Keratinocyte (primary cell): ENCODE measurements around the gene RNF150. TPM values are rescaled to one million over a fixed set of nuclear protein-coding genes. Genes with fewer than 3 reads are reported as not detected.

Source experiments
- DNase-seq: peaks from one replicate; pipeline ENCODE4 v3.0.0-alpha.2; 2011; ENCODE audit warnings: low read depth, missing footprints, low spot score
- FAIRE-seq: peaks from 2 replicates; lab custom pipeline; 2011; peaks lifted over from hg19 to GRCh38; lab: Jason Lieb, UNC
- H2AFZ ChIP-seq: 2 replicates; pipeline ENCODE4 v1.6.0; 2012; ENCODE audit warnings: low read length, control low read depth, inconsistent platforms; ENCODE audit not compliant: control insufficient read depth
- H3K27ac ChIP-seq: 2 replicates; pipeline ENCODE4 v1.5.1; 2011; ENCODE audit warnings: low read length; ENCODE audit not compliant: control insufficient read depth, insufficient read depth
- H3K27me3 ChIP-seq: 3 replicates; pipeline ENCODE4 v1.6.0; 2011; ENCODE audit warnings: low read length; ENCODE audit not compliant: control insufficient read depth, insufficient read depth; ENCODE audit errors: extremely low read depth
- H3K36me3 ChIP-seq, 2 experiments: 2 replicates in 1 of 2; 3 replicates in 1 of 2; pipeline ENCODE4 v1.5.1; 2011; ENCODE audit warnings: low read length in 2 of 2, mild to moderate bottlenecking in 1 of 2; ENCODE audit not compliant: control insufficient read depth in 2 of 2, insufficient read depth in 2 of 2; ENCODE audit errors: extremely low read depth in 1 of 2
- H3K4me1 ChIP-seq: 3 replicates; pipeline ENCODE4 v1.5.1; 2011; ENCODE audit warnings: low read length; ENCODE audit not compliant: control insufficient read depth, insufficient read depth; ENCODE audit errors: extremely low read depth
- H3K4me2 ChIP-seq: 3 replicates; pipeline ENCODE4 v1.6.0; 2011; ENCODE audit warnings: low read depth, low read length; ENCODE audit not compliant: control insufficient read depth, insufficient read depth; ENCODE audit errors: extremely low read depth
- H3K4me3 ChIP-seq, 3 experiments: fragments of 200-600 bp in 1 of 3; sonication (generic) in 1 of 3; 2 replicates in 2 of 3; 3 replicates in 1 of 3; pipeline ENCODE4 v1.5.1; 2011 to 2016; ENCODE audit warnings: low read length in 3 of 3, mild to moderate bottlenecking in 3 of 3, control low read depth in 2 of 3, inconsistent platforms in 1 of 3, low read depth in 1 of 3, mixed read lengths in 1 of 3, mixed run types in 1 of 3, moderate library complexity in 1 of 3; ENCODE audit not compliant: control insufficient read depth in 2 of 3, insufficient read depth in 2 of 3; ENCODE audit errors: extremely low read depth in 1 of 3
- H3K79me2 ChIP-seq: 2 replicates; pipeline ENCODE4 v1.6.0; 2012; ENCODE audit warnings: low read length; ENCODE audit not compliant: control insufficient read depth, insufficient read depth
- H3K9ac ChIP-seq: 3 replicates; pipeline ENCODE4 v1.6.0; 2011; ENCODE audit warnings: low read length; ENCODE audit not compliant: control insufficient read depth, insufficient read depth; ENCODE audit errors: extremely low read depth
- H3K9me1 ChIP-seq: 3 replicates; pipeline ENCODE4 v1.6.0; 2011; ENCODE audit warnings: low read length; ENCODE audit not compliant: control insufficient read depth, insufficient read depth; ENCODE audit errors: extremely low read depth
- H3K9me3 ChIP-seq: 2 replicates; pipeline ENCODE4 v1.5.1; 2012; ENCODE audit warnings: low read depth, low read length; ENCODE audit not compliant: control insufficient read depth
- H4K20me1 ChIP-seq: 3 replicates; pipeline ENCODE4 v1.6.0; 2011; ENCODE audit warnings: low read length; ENCODE audit not compliant: control insufficient read depth, insufficient read depth; ENCODE audit errors: extremely low read depth
- CTCF ChIP-seq, 3 experiments: IDR thresholded peaks in 1 of 3; conservative IDR thresholded peaks in 1 of 3; optimal IDR thresholded peaks in 1 of 3; 2 replicates in 2 of 3; 3 replicates in 1 of 3; pipeline versions ENCODE3 to v1.5.1; 2011; ENCODE audit warnings: low read length in 3 of 3, mild to moderate bottlenecking in 3 of 3, moderate library complexity in 2 of 3, control low read depth in 1 of 3, inconsistent platforms in 1 of 3; ENCODE audit not compliant: insufficient read depth in 2 of 3; ENCODE audit errors: extremely low read depth in 1 of 3
- EZH2 ChIP-seq: IDR thresholded peaks from one replicate; pipeline ENCODE4 v1.6.1; 2012; ENCODE audit warnings: inconsistent platforms, mild to moderate bottlenecking, low read length, moderate library complexity
- dilution Hi-C: fragments of 300-500 bp; cut with MboI; formaldehyde crosslinking; loops from one replicate; pipeline ENCODE4 v1.7.0; 2020; ENCODE audit warnings: low sequenced_read_pairs; ENCODE audit not compliant: extremely low pct_ligation_motif_present
- polyA plus RNA-seq, 5 experiments: library from polyadenylated mRNA; depleted of rRNA in 3 of 5; stranded (reverse) in 3 of 5; stranded (forward) in 1 of 5; unstranded in 1 of 5; fragments of >200 nt; gene quantifications; 1 replicate in 1 of 5; 2 replicates in 3 of 5; 3 replicates in 1 of 5; pipeline versions ENCODE4 v1.2.1 to v1.2.3, GENCODE V29; 2011 to 2012; ENCODE audit warnings: missing spikeins in 2 of 5, low read depth in 1 of 5, low replicate concordance in 1 of 5

The RNF150 gene
- polyA plus RNA-seq, 1 donor (not counting 4 experiments of a cell fraction or from before 2014, with no cell fraction given) = 0.18 TPM

GRCh38 chr4:141121101-141121500 is 12.2 kb downstream of the RNF150 start:
- dilution Hi-C loops = no loop called here
- no peaks in the 10 kb centered on the region for H3K27me3 ChIP-seq
- H2AFZ ChIP-seq = no peak overlapping the region
- no peak overlapping the region for H3K4me2 ChIP-seq
- no peak for TF ChIP-seq CTCF (optimal IDR thresholded peaks at IDR 0.05 in 1 of 3, IDR thresholded peaks at IDR 0.05 in 1 of 3, conservative IDR thresholded peaks at IDR 0.05 in 1 of 3; ENCODE audit: extremely low read depth in 1 of 3, insufficient read depth in 2 of 3, low read length in 3 of 3)
- no peak for TF ChIP-seq EZH2
- no peak for FAIRE-seq
- no peak overlapping the region for H3K27ac ChIP-seq
- no peaks in the 10 kb centered on the region for H4K20me1 ChIP-seq
- no peaks in the 10 kb centered on the region for H3K36me3 ChIP-seq
- H3K4me3 ChIP-seq = no peak overlapping the region
- H3K4me1 ChIP-seq = no peaks in the 10 kb centered on the region
- no peak overlapping the region for H3K9ac ChIP-seq
- no peak for DNase-seq
- H3K79me2 ChIP-seq = no peaks in the 10 kb centered on the region
- H3K9me1 ChIP-seq = no peaks in the 10 kb centered on the region
- no peaks in the 10 kb centered on the region for H3K9me3 ChIP-seq

GRCh38 chr4:141120036-141120593 is 13.2 kb downstream of the RNF150 start:
- Histone ChIP-seq H3K9me1 (no peaks in the 10 kb centered on the region), H4K20me1 (no peaks in the 10 kb centered on the region), H3K27ac (no peak overlapping the region), H3K4me3 (no peak overlapping the region), H3K4me1 (no peaks in the 10 kb centered on the region), H2AFZ (no peak overlapping the region), H3K9me3 (no peaks in the 10 kb centered on the region), H3K36me3 (no peaks in the 10 kb centered on the region), H3K4me2 (no peak overlapping the region), H3K79me2 (no peaks in the 10 kb centered on the region), H3K27me3 (no peaks in the 10 kb centered on the region), H3K9ac (no peak overlapping the region)
- no peak for DNase-seq
- dilution Hi-C loops = no loop called here
- TF ChIP-seq CTCF (optimal IDR thresholded peaks at IDR 0.05 in 1 of 3, IDR thresholded peaks at IDR 0.05 in 1 of 3, conservative IDR thresholded peaks at IDR 0.05 in 1 of 3; ENCODE audit: extremely low read depth in 1 of 3, insufficient read depth in 2 of 3, low read length in 3 of 3) (no peak), EZH2 (no peak)
- no peak for FAIRE-seq
